ENCODE data around the gene RAB27B. TPM values are rescaled to one million over a fixed set of nuclear protein-coding genes. Genes with fewer than 3 reads are reported as not detected.

RAB27B gene
- total RNA-seq, 1 donor from 2014 or later: 0.30 TPM

- intact Hi-C loops (cut with DNase I): no loop called here
- ATAC-seq (ENCODE audit: poor library complexity) (no peak), DNase-seq (no peak)
Observed at GRCh38 chr18:54928236-54928635, 100.0 kb downstream of the RAB27B start.

- no peak for ATAC-seq (ENCODE audit: poor library complexity)
- no peak for DNase-seq
- intact Hi-C loops (cut with DNase I): no loop called here
Observed at GRCh38 chr18:54931152-54931551, 102.9 kb downstream of the RAB27B start.

- intact Hi-C loops (cut with DNase I): no loop called here
- DNase-seq (no peak), ATAC-seq (ENCODE audit: poor library complexity) (no peak)
Observed at GRCh38 chr18:54932472-54932871, 104.2 kb downstream of the RAB27B start.

GRCh38 chr18:54938506-54938905, 110.2 kb downstream of the RAB27B start:
- intact Hi-C loops (cut with DNase I): no loop called here
- DNase-seq: no peak
- ATAC-seq (ENCODE audit: poor library complexity): no peak

GRCh38 chr18:54939361-54939917, 111.2 kb downstream of the RAB27B start:
- no peak for DNase-seq
- ATAC-seq (ENCODE audit: poor library complexity): no peak
- intact Hi-C loops (cut with DNase I): no loop called here

- intact Hi-C loops (cut with DNase I): loop anchor here (10.0 kb wide), 1 partner anchor 63 kb away; no protein-coding TSS in a partner anchor
- no peak for DNase-seq
- no peak for ATAC-seq (ENCODE audit: poor library complexity)
Observed at GRCh38 chr18:54942144-54942543, 113.9 kb downstream of the RAB27B start.

GRCh38 chr18:54942569-54942968, 114.3 kb downstream of the RAB27B start:
- no peak for DNase-seq
- no peak for ATAC-seq (ENCODE audit: poor library complexity)
- intact Hi-C loops (cut with DNase I): loop anchor here (10.0 kb wide), 1 partner anchor 62 kb away; no protein-coding TSS in a partner anchor

Other genes starting within 250 kb of the RAB27B start
- not detected for gene DYNAP, start 237.2 kb upstream of the RAB27B start, total RNA-seq
- gene CCDC68, start 131.0 kb downstream of the RAB27B start, total RNA-seq: 3.7 TPM